WTC11 (cell line): ENCODE data around the gene LHPP.

Source experiments
- ATF1 ChIP-seq: sonication (generic); formaldehyde crosslinking; IDR thresholded peaks from 2 replicates; pipeline ENCODE4 v1.8.1; 2023; ENCODE audit warnings: mild to moderate bottlenecking, moderate library complexity, missing genetic modification reagents
- CREM ChIP-seq: sonication (generic); formaldehyde crosslinking; IDR thresholded peaks from 2 replicates; pipeline ENCODE4 v1.8.1; 2022; ENCODE audit warnings: mild to moderate bottlenecking, missing genetic modification reagents, moderate library complexity
- GTF2I ChIP-seq: fragments of 250-450 bp; sonication (Bioruptor Pico); conservative IDR thresholded peaks from 2 replicates; pipeline ENCODE4 v1.4.0; 2021; ENCODE audit warnings: mild to moderate bottlenecking
- NR3C1 ChIP-seq: sonication (generic); formaldehyde crosslinking; conservative IDR thresholded peaks from 2 replicates; pipeline ENCODE4 v1.8.1; 2023; ENCODE audit warnings: low read depth, mild to moderate bottlenecking, missing genetic modification reagents
- TF ChIP-seq, protein P1 (sequence below): fragments of 200-600 bp; IDR thresholded peaks from 2 replicates; pipeline ENCODE4 v1.8.0; 2022; ENCODE audit warnings: antibody characterized with exemption
- TF ChIP-seq, protein P2 (sequence below): sonication (generic); formaldehyde crosslinking; IDR thresholded peaks from 2 replicates; pipeline ENCODE4 v1.8.0; 2022; ENCODE audit warnings: mild to moderate bottlenecking, missing genetic modification reagents

DNA sequence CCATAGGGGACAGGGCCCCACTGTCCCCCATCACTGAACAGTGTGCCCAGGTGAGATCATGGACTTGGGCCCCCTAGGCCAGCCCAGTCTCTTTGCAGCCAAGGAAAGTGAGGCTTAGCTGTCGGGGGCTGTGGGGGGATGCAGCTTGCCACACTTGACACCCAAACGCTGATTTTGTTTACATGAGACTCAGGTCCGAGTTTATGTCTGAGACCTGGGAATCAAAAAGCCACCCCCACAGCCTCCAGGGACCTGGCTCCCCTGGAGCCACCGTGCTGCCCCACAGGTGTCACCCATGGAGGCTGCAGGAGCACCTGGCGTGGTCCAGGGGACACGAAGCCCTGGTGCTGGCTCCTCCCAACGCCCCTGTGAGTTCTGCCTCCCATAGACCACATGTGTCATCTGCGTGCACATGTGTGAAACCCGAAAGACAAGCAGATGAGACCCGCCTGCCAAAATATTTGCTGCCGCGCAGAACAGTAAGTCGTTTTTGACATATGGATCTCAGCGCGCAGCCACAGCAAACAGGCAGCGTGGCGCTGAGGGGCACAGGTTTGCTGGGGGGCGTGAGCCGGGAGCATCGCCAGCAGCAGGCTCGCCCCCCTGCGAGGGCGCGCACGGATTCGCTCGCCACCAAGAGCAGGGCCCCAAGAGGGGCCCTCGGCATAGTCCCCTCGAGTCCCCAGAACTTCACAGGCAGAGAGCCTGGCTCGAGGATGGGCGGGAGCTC lies 112.3 kb downstream of the LHPP start:
- no peak for TF ChIP-seq GTF2I (CRISPR knock-in tag)
- no peak for TF ChIP-seq CREM (CRISPR knock-in tag)
- TF ChIP-seq, protein P1, sequence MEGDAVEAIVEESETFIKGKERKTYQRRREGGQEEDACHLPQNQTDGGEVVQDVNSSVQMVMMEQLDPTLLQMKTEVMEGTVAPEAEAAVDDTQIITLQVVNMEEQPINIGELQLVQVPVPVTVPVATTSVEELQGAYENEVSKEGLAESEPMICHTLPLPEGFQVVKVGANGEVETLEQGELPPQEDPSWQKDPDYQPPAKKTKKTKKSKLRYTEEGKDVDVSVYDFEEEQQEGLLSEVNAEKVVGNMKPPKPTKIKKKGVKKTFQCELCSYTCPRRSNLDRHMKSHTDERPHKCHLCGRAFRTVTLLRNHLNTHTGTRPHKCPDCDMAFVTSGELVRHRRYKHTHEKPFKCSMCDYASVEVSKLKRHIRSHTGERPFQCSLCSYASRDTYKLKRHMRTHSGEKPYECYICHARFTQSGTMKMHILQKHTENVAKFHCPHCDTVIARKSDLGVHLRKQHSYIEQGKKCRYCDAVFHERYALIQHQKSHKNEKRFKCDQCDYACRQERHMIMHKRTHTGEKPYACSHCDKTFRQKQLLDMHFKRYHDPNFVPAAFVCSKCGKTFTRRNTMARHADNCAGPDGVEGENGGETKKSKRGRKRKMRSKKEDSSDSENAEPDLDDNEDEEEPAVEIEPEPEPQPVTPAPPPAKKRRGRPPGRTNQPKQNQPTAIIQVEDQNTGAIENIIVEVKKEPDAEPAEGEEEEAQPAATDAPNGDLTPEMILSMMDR = no peak
- TF ChIP-seq ATF1 (CRISPR knock-in tag) = no peak
- TF ChIP-seq NR3C1 (CRISPR knock-in tag) = no peak
- TF ChIP-seq, protein P2, sequence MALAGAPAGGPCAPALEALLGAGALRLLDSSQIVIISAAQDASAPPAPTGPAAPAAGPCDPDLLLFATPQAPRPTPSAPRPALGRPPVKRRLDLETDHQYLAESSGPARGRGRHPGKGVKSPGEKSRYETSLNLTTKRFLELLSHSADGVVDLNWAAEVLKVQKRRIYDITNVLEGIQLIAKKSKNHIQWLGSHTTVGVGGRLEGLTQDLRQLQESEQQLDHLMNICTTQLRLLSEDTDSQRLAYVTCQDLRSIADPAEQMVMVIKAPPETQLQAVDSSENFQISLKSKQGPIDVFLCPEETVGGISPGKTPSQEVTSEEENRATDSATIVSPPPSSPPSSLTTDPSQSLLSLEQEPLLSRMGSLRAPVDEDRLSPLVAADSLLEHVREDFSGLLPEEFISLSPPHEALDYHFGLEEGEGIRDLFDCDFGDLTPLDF (CRISPR knock-in tag) = no peak
